Stimulated activated naive CD8-positive, alpha-beta T cell treated with anti-CD3 and anti-CD28 coated beads, Interleukin-15, amount 100 ng/mL, for 72 hours (primary cell): ENCODE measurements around the gene PTPRC.

ENCODE experiments used
- ATAC-seq: fragments of 150-1000 bp; cut with Tn5 transposase; 2 replicates; pipeline ENCODE4 v1.10.0; 2021; ENCODE audit warnings: mild to moderate bottlenecking, moderate library complexity
- DNase-seq, 2 donors: peaks; one replicate each; pipeline ENCODE4 v3.0.0; 2021 to 2022
- H3K27ac Mint-ChIP-seq, 2 donors: one replicate each; pipeline ENCODE4 v1.8.0; 2022; ENCODE audit warnings: mild to moderate bottlenecking in 2 of 2, mixed read lengths in 2 of 2, moderate library complexity in 2 of 2
- H3K27me3 Mint-ChIP-seq: one replicate; pipeline ENCODE4 v1.8.0; 2022; ENCODE audit warnings: mixed read lengths
- H3K4me1 Mint-ChIP-seq: one replicate; pipeline ENCODE4 v1.8.0; 2022; ENCODE audit warnings: mild to moderate bottlenecking, mixed read lengths
- H3K4me3 Mint-ChIP-seq, 2 donors: one replicate each; pipeline ENCODE4 v1.8.0; 2022; ENCODE audit warnings: mild to moderate bottlenecking in 2 of 2, mixed read lengths in 2 of 2, moderate library complexity in 1 of 2
- H3K9me3 Mint-ChIP-seq, 2 donors: one replicate each; pipeline ENCODE4 v1.8.0; 2022; ENCODE audit warnings: mixed read lengths in 2 of 2

Gene PTPRC

DNA sequence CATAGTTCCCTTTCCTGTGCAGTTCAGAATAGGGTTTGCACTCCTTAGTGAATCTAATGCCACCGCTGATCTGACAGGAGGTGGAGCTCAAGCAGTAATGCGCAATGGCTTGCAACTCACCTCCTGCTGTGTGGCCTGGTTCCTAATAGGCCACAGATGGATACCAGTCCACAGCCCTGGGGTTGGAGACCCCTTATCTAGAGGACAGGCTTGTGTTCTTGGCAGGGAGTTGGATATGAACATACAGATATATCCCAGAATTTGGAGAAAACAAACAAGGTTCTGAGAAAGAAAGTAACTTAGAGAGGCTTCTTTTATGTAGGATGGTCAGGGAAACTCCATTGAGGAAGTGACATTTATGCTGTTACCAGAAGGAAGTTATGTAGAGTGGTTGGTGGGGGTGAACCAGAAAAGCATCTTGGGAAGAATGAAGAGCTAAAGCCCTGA lies 5.1 kb upstream of the PTPRC start:
- Mint-ChIP-seq H3K27me3 (no peaks in the 10 kb centered on the region), H3K27ac (peak overlapping the region; percentile 0 to 89), H3K9me3 (peaks cover 0 to 16% of the 10 kb centered on the region in 2 donors), H3K4me1 (peaks cover 81% of the 10 kb centered on the region), H3K4me3 (peak overlapping the region; percentile 36 to 82)
- DNase-seq (peak in 1 of 2 donors; percentile 35), ATAC-seq (peak; percentile 74)

DNA sequence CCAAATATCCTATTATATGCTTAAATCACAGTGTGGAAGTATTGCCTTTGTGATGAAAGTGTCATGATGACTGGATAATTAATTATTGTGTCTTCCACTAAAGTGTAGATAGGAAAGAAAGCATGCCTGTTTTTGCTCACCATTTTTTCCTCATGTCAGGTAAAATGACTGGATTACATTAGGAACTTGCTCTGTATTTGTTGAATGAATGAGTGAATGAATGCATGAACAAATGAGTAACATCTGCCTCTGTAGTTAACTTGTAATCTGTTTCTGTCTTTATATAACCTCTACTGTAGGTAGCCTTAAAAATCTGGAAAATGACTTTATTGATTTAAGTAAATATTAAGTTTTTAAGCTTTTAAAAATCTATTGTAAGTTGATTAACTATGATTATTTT lies 2.9 kb upstream of the PTPRC start:
- peaks cover 0 to 16% of the 10 kb centered on the region in 2 donors for H3K9me3 Mint-ChIP-seq
- H3K4me1 Mint-ChIP-seq, result peaks cover 62% of the 10 kb centered on the region
- H3K27ac Mint-ChIP-seq, result peak overlapping the region; percentile 87 to 94
- no peaks in the 10 kb centered on the region for H3K27me3 Mint-ChIP-seq
- ATAC-seq (no peak), DNase-seq (no peak)
- H3K4me3 Mint-ChIP-seq, result peak overlapping the region; percentile 30 to 68

DNA sequence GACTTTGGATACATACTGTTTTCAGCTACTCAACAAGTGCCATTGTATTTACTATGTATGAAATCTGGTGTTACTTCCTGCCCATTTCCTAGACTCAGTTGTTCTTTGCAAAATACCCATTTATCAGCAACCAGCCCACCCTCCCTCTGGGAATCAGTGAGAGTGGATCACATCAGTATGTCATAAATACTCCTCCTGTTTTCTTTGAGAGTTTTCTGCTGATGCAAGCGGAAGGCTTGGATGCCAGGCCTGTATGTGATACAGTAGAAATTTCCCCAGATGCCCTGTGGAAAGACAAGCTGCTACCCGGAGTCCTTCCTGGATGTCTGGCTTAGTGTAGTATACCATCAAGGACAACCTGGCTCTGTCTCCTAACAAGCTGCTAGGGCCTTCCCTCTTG lies 2.4 kb upstream of the PTPRC start:
- ATAC-seq (peak; percentile 3), DNase-seq (no peak)
- H3K9me3 Mint-ChIP-seq, result peaks cover 0 to 16% of the 10 kb centered on the region in 2 donors
- peak overlapping the region; percentile 76 to 80 for H3K4me3 Mint-ChIP-seq
- peak overlapping the region; percentile 89 to 94 for H3K27ac Mint-ChIP-seq
- peaks cover 58% of the 10 kb centered on the region for H3K4me1 Mint-ChIP-seq
- no peaks in the 10 kb centered on the region for H3K27me3 Mint-ChIP-seq

- H3K27me3 Mint-ChIP-seq, result no peaks in the 10 kb centered on the region
- peak overlapping the region; percentile 89 to 94 for H3K27ac Mint-ChIP-seq
- DNase-seq (no peak), ATAC-seq (no peak)
- H3K4me1 Mint-ChIP-seq, result peaks cover 50% of the 10 kb centered on the region
- H3K4me3 Mint-ChIP-seq, result peak overlapping the region; percentile 76 to 80
- H3K9me3 Mint-ChIP-seq, result peaks cover 0 to 16% of the 10 kb centered on the region in 2 donors
Measured at GRCh38 chr1:198637157-198637556, 1.7 kb upstream of the PTPRC start.

- H3K4me1 Mint-ChIP-seq, result peaks cover 48% of the 10 kb centered on the region
- H3K27ac Mint-ChIP-seq, result peak overlapping the region; percentile 97 to 99
- DNase-seq (no peak), ATAC-seq (no peak)
- H3K4me3 Mint-ChIP-seq, result peak overlapping the region; percentile 72 to 96
- H3K27me3 Mint-ChIP-seq, result no peaks in the 10 kb centered on the region
- H3K9me3 Mint-ChIP-seq, result peaks cover 0 to 16% of the 10 kb centered on the region in 2 donors
Measured at GRCh38 chr1:198637916-198638437, 863 bp upstream of the PTPRC start.

GRCh38 chr1:198638441-198638840 lies 399 bp upstream of the PTPRC start:
- ATAC-seq (no peak), DNase-seq (no peak)
- H3K27ac Mint-ChIP-seq, result peak overlapping the region; percentile 97 to 99
- H3K4me1 Mint-ChIP-seq, result peaks cover 48% of the 10 kb centered on the region
- peaks cover 0 to 11% of the 10 kb centered on the region in 2 donors for H3K9me3 Mint-ChIP-seq
- H3K4me3 Mint-ChIP-seq, result peak overlapping the region; percentile 72 to 96
- no peaks in the 10 kb centered on the region for H3K27me3 Mint-ChIP-seq

- no peak for ATAC-seq
- H3K27ac Mint-ChIP-seq, result peak overlapping the region; percentile 97 to 99
- DNase-seq, result no peak
- no peaks in the 10 kb centered on the region for H3K27me3 Mint-ChIP-seq
- H3K4me1 Mint-ChIP-seq, result peaks cover 39% of the 10 kb centered on the region
- peak overlapping the region; percentile 89 to 96 for H3K4me3 Mint-ChIP-seq
- no peaks in the 10 kb centered on the region for H3K9me3 Mint-ChIP-seq
Measured at GRCh38 chr1:198639671-198640143, 867 bp downstream of the PTPRC start.

DNA sequence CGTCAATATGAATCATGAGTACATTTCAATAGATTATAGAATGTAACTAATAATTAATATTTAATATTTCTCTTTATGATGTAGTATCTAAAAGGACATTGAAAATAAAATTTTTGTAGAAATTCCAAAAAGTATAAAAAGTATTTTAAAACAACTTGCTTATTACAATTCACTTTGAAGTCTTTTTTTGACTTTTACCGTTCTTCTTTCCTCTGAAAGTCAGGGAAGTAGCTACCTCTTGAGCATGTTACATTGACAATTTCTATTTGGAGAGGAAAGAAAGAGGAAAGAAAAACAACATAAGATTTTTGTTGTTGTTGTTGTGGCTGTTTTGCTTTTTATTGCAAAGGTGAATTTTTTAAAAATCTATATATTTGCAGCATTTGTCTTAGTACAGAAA lies 1.3 kb downstream of the PTPRC start:
- peak overlapping the region; percentile 97 to 99 for H3K27ac Mint-ChIP-seq

GRCh38 chr1:198641501-198641900 lies 2.7 kb downstream of the PTPRC start:
- Mint-ChIP-seq H3K9me3 (no peaks in the 10 kb centered on the region), H3K27me3 (no peaks in the 10 kb centered on the region), H3K4me3 (peak overlapping the region; percentile 90 to 94), H3K27ac (peak overlapping the region; percentile 99), H3K4me1 (peaks cover 21% of the 10 kb centered on the region)
- ATAC-seq (peak; percentile 93), DNase-seq (peak in 1 of 2 donors; percentile 60)

More for the DNA sequence above, 1.3 kb downstream of the PTPRC start:
- DNase-seq (no peak), ATAC-seq (no peak)
- H3K27me3 Mint-ChIP-seq, result no peaks in the 10 kb centered on the region
- peak overlapping the region; percentile 89 to 96 for H3K4me3 Mint-ChIP-seq
- H3K4me1 Mint-ChIP-seq, result peaks cover 34% of the 10 kb centered on the region
- no peaks in the 10 kb centered on the region for H3K9me3 Mint-ChIP-seq

DNA sequence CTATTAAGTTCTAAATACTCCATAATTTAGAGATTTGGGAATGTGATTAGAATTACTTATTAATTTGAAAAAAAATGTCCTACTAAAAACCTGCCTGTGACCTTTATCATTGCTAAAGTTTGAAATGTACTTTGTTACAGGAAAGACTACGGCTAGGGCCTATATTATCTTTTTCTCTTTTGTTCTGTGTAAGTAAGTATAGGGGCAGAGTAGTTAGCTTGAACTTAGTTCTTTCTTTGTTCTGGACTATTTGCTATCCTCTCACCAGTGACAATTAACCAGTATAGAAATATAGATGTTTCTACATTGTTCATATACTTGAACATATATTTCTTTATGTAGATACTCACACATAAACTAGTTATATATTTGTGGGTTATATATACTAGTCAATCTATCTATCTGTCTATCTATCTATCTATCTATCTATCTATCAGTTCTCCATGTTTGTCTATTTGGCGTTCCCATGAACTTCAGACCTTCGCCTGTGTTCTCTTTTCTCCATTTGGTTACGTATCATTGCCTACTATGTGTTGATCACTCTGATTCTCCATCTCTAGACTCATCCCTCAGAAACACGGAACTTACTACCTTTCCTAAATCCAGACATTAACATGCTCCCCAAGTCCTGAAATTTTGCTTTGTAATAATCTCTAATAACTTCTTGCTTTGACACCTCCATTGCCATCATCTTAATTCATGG lies 3.3 kb downstream of the PTPRC start:
- Mint-ChIP-seq H3K9me3 (no peaks in the 10 kb centered on the region), H3K27me3 (no peaks in the 10 kb centered on the region), H3K4me1 (peaks cover 21% of the 10 kb centered on the region), H3K4me3 (peak overlapping the region; percentile 90 to 94), H3K27ac (peak overlapping the region; percentile 99)
- DNase-seq (no peak), ATAC-seq (no peak)

DNA sequence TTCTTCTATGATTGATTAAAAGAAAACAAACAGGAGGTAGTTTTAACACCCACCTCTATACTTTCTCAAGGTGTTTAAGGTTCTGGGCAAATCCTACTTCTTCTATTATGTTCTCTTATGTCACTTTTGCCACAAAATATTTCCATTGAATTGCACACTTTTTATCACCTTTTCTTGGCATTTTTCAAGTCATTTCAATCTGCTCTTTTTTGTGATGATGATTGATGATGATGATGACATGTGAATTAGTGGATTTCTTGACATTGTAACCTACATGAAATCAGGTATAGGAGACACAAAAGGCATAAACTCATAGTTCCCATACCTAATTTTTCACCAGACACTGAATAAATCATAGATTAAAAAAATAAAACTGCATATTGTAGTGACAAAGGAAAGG lies 4.1 kb downstream of the PTPRC start:
- ATAC-seq, result no peak
- Mint-ChIP-seq H3K4me1 (peaks cover 22% of the 10 kb centered on the region), H3K4me3 (peak overlapping the region; percentile 90 to 94), H3K27me3 (no peaks in the 10 kb centered on the region), H3K9me3 (no peaks in the 10 kb centered on the region), H3K27ac (peak overlapping the region; percentile 99)
- DNase-seq, result no peak

- Mint-ChIP-seq H3K4me3 (peak overlapping the region; percentile 90 to 94), H3K27ac (peak overlapping the region; percentile 99), H3K27me3 (no peaks in the 10 kb centered on the region), H3K9me3 (no peaks in the 10 kb centered on the region), H3K4me1 (peaks cover 29% of the 10 kb centered on the region)
- DNase-seq, result no peak
- peak; percentile 51 for ATAC-seq
Measured at GRCh38 chr1:198643808-198644207, 5.0 kb downstream of the PTPRC start.

GRCh38 chr1:198647055-198647454 lies 8.2 kb downstream of the PTPRC start:
- Mint-ChIP-seq H3K4me1 (peaks cover 57% of the 10 kb centered on the region), H3K27ac (peak overlapping the region; percentile 81 to 90), H3K9me3 (no peaks in the 10 kb centered on the region), H3K4me3 (peak overlapping the region; percentile 72 to 90), H3K27me3 (no peaks in the 10 kb centered on the region)
- no peak for DNase-seq
- no peak for ATAC-seq

DNA sequence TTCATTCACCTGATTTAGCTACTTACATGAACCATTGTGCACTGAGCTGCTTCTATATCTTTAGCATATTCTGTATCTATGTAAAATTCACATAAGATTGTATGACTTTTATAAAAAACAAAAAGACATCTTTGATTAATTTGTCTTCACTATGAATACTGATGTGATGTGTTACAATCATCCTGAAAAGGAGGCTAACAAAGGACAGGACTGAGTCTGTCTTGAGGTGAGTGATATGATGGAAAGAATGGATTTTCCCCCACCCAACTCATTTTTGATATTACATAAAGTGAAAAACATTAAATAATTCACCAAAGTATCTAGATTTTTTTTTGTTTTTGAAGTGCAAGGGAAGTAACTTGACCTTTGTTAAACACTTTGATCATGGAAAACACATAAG lies 9.8 kb downstream of the PTPRC start:
- DNase-seq (no peak), ATAC-seq (peak; percentile 39)
- Mint-ChIP-seq H3K27ac (peak overlapping the region; percentile 23 to 72), H3K4me3 (peak overlapping the region; percentile 77 to 87), H3K9me3 (no peaks in the 10 kb centered on the region), H3K27me3 (no peaks in the 10 kb centered on the region), H3K4me1 (peaks cover 57% of the 10 kb centered on the region)

GRCh38 chr1:198649232-198649967 lies 10.6 kb downstream of the PTPRC start:
- DNase-seq, result no peak
- peaks cover 55% of the 10 kb centered on the region for H3K4me1 Mint-ChIP-seq
- peak; percentile 52 for ATAC-seq
- H3K27ac Mint-ChIP-seq, result peak overlapping the region; percentile 89 to 90
- H3K9me3 Mint-ChIP-seq, result no peaks in the 10 kb centered on the region
- no peaks in the 10 kb centered on the region for H3K27me3 Mint-ChIP-seq
- H3K4me3 Mint-ChIP-seq, result peak overlapping the region; percentile 77 to 87

- Mint-ChIP-seq H3K4me3 (peak overlapping the region; percentile 77 to 87), H3K27ac (peak overlapping the region; percentile 89 to 90), H3K27me3 (no peaks in the 10 kb centered on the region), H3K4me1 (peaks cover 55% of the 10 kb centered on the region), H3K9me3 (no peaks in the 10 kb centered on the region)
- DNase-seq (peak in 1 of 2 donors; percentile 58), ATAC-seq (peak; percentile 93)
Measured at GRCh38 chr1:198649968-198650338, 11.1 kb downstream of the PTPRC start.
